GM23338 (cell line): Measurements from ENCODE around the gene CRYL1. TPM values are rescaled to one million over a fixed set of nuclear protein-coding genes. Genes with fewer than 3 reads are reported as not detected.

Experiments
- ATAC-seq: fragments of 200-7000 bp; cut with Tn5 transposase; 3 replicates; pipeline ENCODE4 v1.9.1; 2020
- DNase-seq: peaks from one replicate; pipeline ENCODE4 v3.0.0-alpha.2; 2015; ENCODE audit warnings: low spot score
- H2AFZ ChIP-seq: fragments of 200-600 bp; sonication (generic); 2 replicates; pipeline ENCODE4 v1.8.0; 2016; ENCODE audit warnings: antibody characterized with exemption, mild to moderate bottlenecking, moderate library complexity
- H3F3A ChIP-seq: fragments of 200-600 bp; sonication (generic); replicated peaks from 2 replicates; pipeline ENCODE4 v1.8.0; 2017; ENCODE audit warnings: antibody characterized with exemption, mixed run types, low read depth
- H3K27ac ChIP-seq: fragments of 200-600 bp; sonication (generic); 2 replicates; pipeline ENCODE4 v1.6.1; 2016; ENCODE audit warnings: low read depth
- H3K27me3 ChIP-seq: fragments of 200-600 bp; sonication (generic); 2 replicates; pipeline ENCODE4 v1.8.0; 2016; ENCODE audit warnings: mild to moderate bottlenecking, mixed run types, moderate library complexity; ENCODE audit not compliant: insufficient read depth
- H3K36me3 ChIP-seq: fragments of 200-600 bp; sonication (generic); 2 replicates; pipeline ENCODE4 v1.8.0; 2016; ENCODE audit warnings: mild to moderate bottlenecking; ENCODE audit not compliant: insufficient read depth
- H3K4me1 ChIP-seq: fragments of 200-600 bp; sonication (generic); 2 replicates; pipeline ENCODE4 v1.8.0; 2016; ENCODE audit warnings: mild to moderate bottlenecking, moderate library complexity; ENCODE audit not compliant: insufficient read depth
- H3K4me2 ChIP-seq: fragments of 200-600 bp; sonication (generic); 2 replicates; pipeline ENCODE4 v1.7.1; 2017; ENCODE audit warnings: mixed run types
- H3K4me3 ChIP-seq: fragments of 200-600 bp; sonication (generic); 2 replicates; pipeline ENCODE4 v1.6.1; 2016; ENCODE audit warnings: mixed run types
- H3K79me2 ChIP-seq: fragments of 200-600 bp; sonication (generic); replicated peaks from 2 replicates; pipeline ENCODE4 v1.8.0; 2017; ENCODE audit warnings: mild to moderate bottlenecking; ENCODE audit not compliant: insufficient read depth
- H3K9me2 ChIP-seq: fragments of 200-600 bp; sonication (generic); 2 replicates; pipeline ENCODE4 v1.8.0; 2017; ENCODE audit not compliant: insufficient read depth
- H4K20me1 ChIP-seq: fragments of 200-600 bp; sonication (generic); replicated peaks from 2 replicates; pipeline ENCODE4 v1.8.0; 2017; ENCODE audit warnings: mild to moderate bottlenecking; ENCODE audit not compliant: insufficient read depth
- H3K27ac Mint-ChIP-seq: 2 replicates; pipeline ENCODE4 v1.8.0; 2020; ENCODE audit warnings: inconsistent platforms, mild to moderate bottlenecking, moderate library complexity, mixed read lengths
- H3K27me3 Mint-ChIP-seq: 3 replicates; pipeline ENCODE4 v1.8.0; 2022; ENCODE audit warnings: low read depth, mild to moderate bottlenecking, moderate library complexity, mixed read lengths, inconsistent platforms; ENCODE audit not compliant: insufficient read depth, poor library complexity
- H3K36me3 Mint-ChIP-seq: 3 replicates; pipeline ENCODE4 v1.8.0; 2021; ENCODE audit warnings: low read depth, mild to moderate bottlenecking, inconsistent platforms, moderate library complexity, mixed read lengths
- H3K4me1 Mint-ChIP-seq: 3 replicates; pipeline ENCODE4 v1.8.0; 2020; ENCODE audit warnings: mild to moderate bottlenecking, inconsistent platforms, mixed read lengths
- H3K4me3 Mint-ChIP-seq: 3 replicates; pipeline ENCODE4 v1.8.0; 2021; ENCODE audit warnings: moderate library complexity, mild to moderate bottlenecking, inconsistent platforms, mixed read lengths
- H3K9me3 Mint-ChIP-seq: 3 replicates; pipeline ENCODE4 v1.8.0; 2020; ENCODE audit warnings: moderate library complexity, mild to moderate bottlenecking, inconsistent platforms, mixed read lengths
- CREB1 ChIP-seq: fragments of 250-450 bp; sonication (Bioruptor Pico); IDR thresholded peaks from 2 replicates; pipeline ENCODE4 v1.5.0; 2020; ENCODE audit warnings: low read depth, mild to moderate bottlenecking, moderate library complexity
- EZH2 ChIP-seq: fragments of 200-600 bp; sonication (generic); IDR thresholded peaks from one replicate; pipeline ENCODE4 v1.8.0; 2017; ENCODE audit warnings: antibody characterized with exemption, mild to moderate bottlenecking, low read depth; ENCODE audit not compliant: unreplicated experiment
- EZH2phosphoT487 ChIP-seq: fragments of 200-600 bp; sonication (generic); IDR thresholded peaks from one replicate; pipeline ENCODE4 v1.8.1; 2018; ENCODE audit warnings: antibody characterized with exemption; ENCODE audit not compliant: unreplicated experiment
- JUNB ChIP-seq: IDR thresholded peaks from one replicate; pipeline ENCODE4 v1.6.1; 2016; ENCODE audit warnings: antibody characterized with exemption; ENCODE audit not compliant: unreplicated experiment
- NANOG ChIP-seq: IDR thresholded peaks from 2 replicates; pipeline ENCODE4 v1.6.1; 2016; ENCODE audit warnings: antibody characterized with exemption, borderline replicate concordance
- POLR2AphosphoS5 ChIP-seq: IDR thresholded peaks from 2 replicates; pipeline ENCODE4 v1.6.1; 2016; ENCODE audit warnings: antibody characterized with exemption, low read depth
- STAT1 ChIP-seq: IDR thresholded peaks from one replicate; pipeline ENCODE4 v1.6.1; 2016; ENCODE audit warnings: antibody characterized with exemption; ENCODE audit not compliant: unreplicated experiment
- ZNF114 ChIP-seq: fragments of 250-450 bp; sonication (Bioruptor Pico); IDR thresholded peaks from 2 replicates; pipeline ENCODE4 v1.5.0; 2020; ENCODE audit warnings: mild to moderate bottlenecking, moderate library complexity
- ZNF331 ChIP-seq: fragments of 250-450 bp; sonication (Bioruptor Pico); IDR thresholded peaks from 2 replicates; pipeline ENCODE4 v1.5.0; 2020; ENCODE audit warnings: low read depth, mild to moderate bottlenecking, moderate library complexity
- polyA plus RNA-seq: library from polyadenylated mRNA; unstranded; fragments of >200 nt; fragmentation: Nextera tagmentation; extraction: Ambion mirVana; gene quantifications from 2 replicates; pipeline ENCODE4 v1.2.1, GENCODE V29; 2016
- total RNA-seq: library from RNA; depleted of rRNA; stranded (reverse); fragments of >200 nt; shearing (Covaris generic); gene quantifications from 2 replicates; pipeline ENCODE4 v1.2.3, GENCODE V29; 2014
- TF ChIP-seq, protein P1 (sequence below): fragments of 250-450 bp; sonication (Bioruptor Pico); IDR thresholded peaks from 2 replicates; pipeline ENCODE4 v1.5.0; 2020; ENCODE audit warnings: mild to moderate bottlenecking, moderate library complexity
- TF ChIP-seq, protein P2 (sequence below): IDR thresholded peaks from one replicate; pipeline ENCODE4 v1.6.1; 2018; ENCODE audit warnings: antibody characterized with exemption; ENCODE audit not compliant: unreplicated experiment
- TF ChIP-seq, protein P3 (sequence below), 2 experiments: fragments of 200-600 bp in 1 of 2; sonication (generic) in 1 of 2; conservative IDR thresholded peaks; 2 replicates each; pipeline versions ENCODE4 v1.5.1 to v1.6.1; 2016 to 2017; ENCODE audit warnings: antibody characterized with exemption in 2 of 2, low read depth in 2 of 2, mild to moderate bottlenecking in 2 of 2, moderate library complexity in 1 of 2
- TF ChIP-seq, protein P4 (sequence below): IDR thresholded peaks from 2 replicates; pipeline ENCODE4 v1.6.1; 2016; ENCODE audit warnings: antibody characterized with exemption

The CRYL1 gene
- total and polyA plus RNA-seq, 2 experiments from 2014 or later: 2.2 to 2.6 TPM

DNA sequence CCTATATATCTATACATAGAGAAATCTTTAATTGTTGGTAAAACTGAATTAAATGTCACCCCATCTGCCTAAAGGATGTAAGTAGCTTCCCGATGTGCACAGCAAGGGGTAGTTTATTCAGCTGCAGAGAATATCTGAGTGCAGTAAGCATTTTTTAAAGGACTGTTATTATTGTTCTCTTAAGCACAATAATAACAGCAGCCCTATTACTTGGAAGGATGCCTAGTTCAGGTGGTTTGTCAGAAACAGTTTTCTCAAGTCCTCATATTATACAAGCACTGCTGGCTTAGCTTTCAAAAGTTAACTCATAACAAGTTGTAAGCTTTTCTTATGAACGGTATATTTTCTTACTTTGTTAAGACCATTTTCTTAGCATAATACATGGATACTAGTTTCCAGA is 142.6 kb downstream of the CRYL1 start:
- peaks cover 6% of the 10 kb centered on the region for H3K9me2 ChIP-seq

More for the DNA sequence above, 142.6 kb downstream of the CRYL1 start:
- TF ChIP-seq, protein P1, sequence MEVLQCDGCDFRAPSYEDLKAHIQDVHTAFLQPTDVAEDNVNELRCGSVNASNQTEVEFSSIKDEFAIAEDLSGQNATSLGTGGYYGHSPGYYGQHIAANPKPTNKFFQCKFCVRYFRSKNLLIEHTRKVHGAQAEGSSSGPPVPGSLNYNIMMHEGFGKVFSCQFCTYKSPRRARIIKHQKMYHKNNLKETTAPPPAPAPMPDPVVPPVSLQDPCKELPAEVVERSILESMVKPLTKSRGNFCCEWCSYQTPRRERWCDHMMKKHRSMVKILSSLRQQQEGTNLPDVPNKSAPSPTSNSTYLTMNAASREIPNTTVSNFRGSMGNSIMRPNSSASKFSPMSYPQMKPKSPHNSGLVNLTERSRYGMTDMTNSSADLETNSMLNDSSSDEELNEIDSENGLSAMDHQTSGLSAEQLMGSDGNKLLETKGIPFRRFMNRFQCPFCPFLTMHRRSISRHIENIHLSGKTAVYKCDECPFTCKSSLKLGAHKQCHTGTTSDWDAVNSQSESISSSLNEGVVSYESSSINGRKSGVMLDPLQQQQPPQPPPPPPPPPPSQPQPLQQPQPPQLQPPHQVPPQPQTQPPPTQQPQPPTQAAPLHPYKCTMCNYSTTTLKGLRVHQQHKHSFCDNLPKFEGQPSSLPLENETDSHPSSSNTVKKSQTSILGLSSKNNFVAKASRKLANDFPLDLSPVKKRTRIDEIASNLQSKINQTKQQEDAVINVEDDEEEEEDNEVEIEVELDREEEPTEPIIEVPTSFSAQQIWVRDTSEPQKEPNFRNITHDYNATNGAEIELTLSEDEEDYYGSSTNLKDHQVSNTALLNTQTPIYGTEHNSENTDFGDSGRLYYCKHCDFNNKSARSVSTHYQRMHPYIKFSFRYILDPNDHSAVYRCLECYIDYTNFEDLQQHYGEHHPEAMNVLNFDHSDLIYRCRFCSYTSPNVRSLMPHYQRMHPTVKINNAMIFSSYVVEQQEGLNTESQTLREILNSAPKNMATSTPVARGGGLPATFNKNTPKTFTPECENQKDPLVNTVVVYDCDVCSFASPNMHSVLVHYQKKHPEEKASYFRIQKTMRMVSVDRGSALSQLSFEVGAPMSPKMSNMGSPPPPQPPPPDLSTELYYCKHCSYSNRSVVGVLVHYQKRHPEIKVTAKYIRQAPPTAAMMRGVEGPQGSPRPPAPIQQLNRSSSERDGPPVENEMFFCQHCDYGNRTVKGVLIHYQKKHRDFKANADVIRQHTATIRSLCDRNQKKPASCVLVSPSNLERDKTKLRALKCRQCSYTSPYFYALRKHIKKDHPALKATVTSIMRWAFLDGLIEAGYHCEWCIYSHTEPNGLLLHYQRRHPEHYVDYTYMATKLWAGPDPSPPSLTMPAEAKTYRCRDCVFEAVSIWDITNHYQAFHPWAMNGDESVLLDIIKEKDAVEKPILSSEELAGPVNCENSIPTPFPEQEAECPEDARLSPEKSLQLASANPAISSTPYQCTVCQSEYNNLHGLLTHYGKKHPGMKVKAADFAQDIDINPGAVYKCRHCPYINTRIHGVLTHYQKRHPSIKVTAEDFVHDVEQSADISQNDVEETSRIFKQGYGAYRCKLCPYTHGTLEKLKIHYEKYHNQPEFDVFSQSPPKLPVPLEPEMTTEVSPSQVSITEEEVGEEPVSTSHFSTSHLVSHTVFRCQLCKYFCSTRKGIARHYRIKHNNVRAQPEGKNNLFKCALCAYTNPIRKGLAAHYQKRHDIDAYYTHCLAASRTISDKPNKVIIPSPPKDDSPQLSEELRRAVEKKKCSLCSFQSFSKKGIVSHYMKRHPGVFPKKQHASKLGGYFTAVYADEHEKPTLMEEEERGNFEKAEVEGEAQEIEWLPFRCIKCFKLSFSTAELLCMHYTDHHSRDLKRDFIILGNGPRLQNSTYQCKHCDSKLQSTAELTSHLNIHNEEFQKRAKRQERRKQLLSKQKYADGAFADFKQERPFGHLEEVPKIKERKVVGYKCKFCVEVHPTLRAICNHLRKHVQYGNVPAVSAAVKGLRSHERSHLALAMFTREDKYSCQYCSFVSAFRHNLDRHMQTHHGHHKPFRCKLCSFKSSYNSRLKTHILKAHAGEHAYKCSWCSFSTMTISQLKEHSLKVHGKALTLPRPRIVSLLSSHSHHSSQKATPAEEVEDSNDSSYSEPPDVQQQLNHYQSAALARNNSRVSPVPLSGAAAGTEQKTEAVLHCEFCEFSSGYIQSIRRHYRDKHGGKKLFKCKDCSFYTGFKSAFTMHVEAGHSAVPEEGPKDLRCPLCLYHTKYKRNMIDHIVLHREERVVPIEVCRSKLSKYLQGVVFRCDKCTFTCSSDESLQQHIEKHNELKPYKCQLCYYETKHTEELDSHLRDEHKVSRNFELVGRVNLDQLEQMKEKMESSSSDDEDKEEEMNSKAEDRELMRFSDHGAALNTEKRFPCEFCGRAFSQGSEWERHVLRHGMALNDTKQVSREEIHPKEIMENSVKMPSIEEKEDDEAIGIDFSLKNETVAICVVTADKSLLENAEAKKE (CRISPR knock-in tag): no peak
- TF ChIP-seq POLR2AphosphoS5: no peak
- TF ChIP-seq, protein P2, sequence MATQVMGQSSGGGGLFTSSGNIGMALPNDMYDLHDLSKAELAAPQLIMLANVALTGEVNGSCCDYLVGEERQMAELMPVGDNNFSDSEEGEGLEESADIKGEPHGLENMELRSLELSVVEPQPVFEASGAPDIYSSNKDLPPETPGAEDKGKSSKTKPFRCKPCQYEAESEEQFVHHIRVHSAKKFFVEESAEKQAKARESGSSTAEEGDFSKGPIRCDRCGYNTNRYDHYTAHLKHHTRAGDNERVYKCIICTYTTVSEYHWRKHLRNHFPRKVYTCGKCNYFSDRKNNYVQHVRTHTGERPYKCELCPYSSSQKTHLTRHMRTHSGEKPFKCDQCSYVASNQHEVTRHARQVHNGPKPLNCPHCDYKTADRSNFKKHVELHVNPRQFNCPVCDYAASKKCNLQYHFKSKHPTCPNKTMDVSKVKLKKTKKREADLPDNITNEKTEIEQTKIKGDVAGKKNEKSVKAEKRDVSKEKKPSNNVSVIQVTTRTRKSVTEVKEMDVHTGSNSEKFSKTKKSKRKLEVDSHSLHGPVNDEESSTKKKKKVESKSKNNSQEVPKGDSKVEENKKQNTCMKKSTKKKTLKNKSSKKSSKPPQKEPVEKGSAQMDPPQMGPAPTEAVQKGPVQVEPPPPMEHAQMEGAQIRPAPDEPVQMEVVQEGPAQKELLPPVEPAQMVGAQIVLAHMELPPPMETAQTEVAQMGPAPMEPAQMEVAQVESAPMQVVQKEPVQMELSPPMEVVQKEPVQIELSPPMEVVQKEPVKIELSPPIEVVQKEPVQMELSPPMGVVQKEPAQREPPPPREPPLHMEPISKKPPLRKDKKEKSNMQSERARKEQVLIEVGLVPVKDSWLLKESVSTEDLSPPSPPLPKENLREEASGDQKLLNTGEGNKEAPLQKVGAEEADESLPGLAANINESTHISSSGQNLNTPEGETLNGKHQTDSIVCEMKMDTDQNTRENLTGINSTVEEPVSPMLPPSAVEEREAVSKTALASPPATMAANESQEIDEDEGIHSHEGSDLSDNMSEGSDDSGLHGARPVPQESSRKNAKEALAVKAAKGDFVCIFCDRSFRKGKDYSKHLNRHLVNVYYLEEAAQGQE: no peak
- no peak for TF ChIP-seq EZH2phosphoT487
- no peak for TF ChIP-seq STAT1
- TF ChIP-seq, protein P3, sequence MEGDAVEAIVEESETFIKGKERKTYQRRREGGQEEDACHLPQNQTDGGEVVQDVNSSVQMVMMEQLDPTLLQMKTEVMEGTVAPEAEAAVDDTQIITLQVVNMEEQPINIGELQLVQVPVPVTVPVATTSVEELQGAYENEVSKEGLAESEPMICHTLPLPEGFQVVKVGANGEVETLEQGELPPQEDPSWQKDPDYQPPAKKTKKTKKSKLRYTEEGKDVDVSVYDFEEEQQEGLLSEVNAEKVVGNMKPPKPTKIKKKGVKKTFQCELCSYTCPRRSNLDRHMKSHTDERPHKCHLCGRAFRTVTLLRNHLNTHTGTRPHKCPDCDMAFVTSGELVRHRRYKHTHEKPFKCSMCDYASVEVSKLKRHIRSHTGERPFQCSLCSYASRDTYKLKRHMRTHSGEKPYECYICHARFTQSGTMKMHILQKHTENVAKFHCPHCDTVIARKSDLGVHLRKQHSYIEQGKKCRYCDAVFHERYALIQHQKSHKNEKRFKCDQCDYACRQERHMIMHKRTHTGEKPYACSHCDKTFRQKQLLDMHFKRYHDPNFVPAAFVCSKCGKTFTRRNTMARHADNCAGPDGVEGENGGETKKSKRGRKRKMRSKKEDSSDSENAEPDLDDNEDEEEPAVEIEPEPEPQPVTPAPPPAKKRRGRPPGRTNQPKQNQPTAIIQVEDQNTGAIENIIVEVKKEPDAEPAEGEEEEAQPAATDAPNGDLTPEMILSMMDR (conservative IDR thresholded peaks at IDR 0.05; ENCODE audit: low read depth in 2 of 2): no peak
- no peak for TF ChIP-seq CREB1
- TF ChIP-seq, protein P4, sequence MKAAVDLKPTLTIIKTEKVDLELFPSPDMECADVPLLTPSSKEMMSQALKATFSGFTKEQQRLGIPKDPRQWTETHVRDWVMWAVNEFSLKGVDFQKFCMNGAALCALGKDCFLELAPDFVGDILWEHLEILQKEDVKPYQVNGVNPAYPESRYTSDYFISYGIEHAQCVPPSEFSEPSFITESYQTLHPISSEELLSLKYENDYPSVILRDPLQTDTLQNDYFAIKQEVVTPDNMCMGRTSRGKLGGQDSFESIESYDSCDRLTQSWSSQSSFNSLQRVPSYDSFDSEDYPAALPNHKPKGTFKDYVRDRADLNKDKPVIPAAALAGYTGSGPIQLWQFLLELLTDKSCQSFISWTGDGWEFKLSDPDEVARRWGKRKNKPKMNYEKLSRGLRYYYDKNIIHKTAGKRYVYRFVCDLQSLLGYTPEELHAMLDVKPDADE: no peak
- TF ChIP-seq NANOG: no peak
- TF ChIP-seq ZNF331 (CRISPR knock-in tag): no peak
- TF ChIP-seq ZNF114 (CRISPR knock-in tag): no peak
- no peak for TF ChIP-seq EZH2
- TF ChIP-seq JUNB: no peak
- Histone ChIP-seq H2AFZ (no peak overlapping the region), H3K4me3 (no peak overlapping the region), H3K27me3 (no peaks in the 10 kb centered on the region), H3F3A (no peaks in the 10 kb centered on the region), H3K4me1 (no peaks in the 10 kb centered on the region), H3K27ac (no peak overlapping the region), H3K36me3 (no peaks in the 10 kb centered on the region), H4K20me1 (no peaks in the 10 kb centered on the region), H3K4me2 (no peak overlapping the region), H3K79me2 (no peaks in the 10 kb centered on the region)
- no peak overlapping the region for H3K27ac Mint-ChIP-seq
- H3K4me3 Mint-ChIP-seq: no peak overlapping the region
- DNase-seq: no peak
- H3K9me3 Mint-ChIP-seq: peaks cover 13% of the 10 kb centered on the region
- H3K27me3 Mint-ChIP-seq: peaks cover 4% of the 10 kb centered on the region
- no peak for ATAC-seq
- H3K4me1 Mint-ChIP-seq: no peaks in the 10 kb centered on the region
- H3K36me3 Mint-ChIP-seq: peaks cover 4% of the 10 kb centered on the region; the same call in 2 of the 3 replicates
